Common myeloid progenitor, CD34-positive (primary cell): ENCODE measurements around the gene HLA-DQA1.
"Not testable (repeated sequence)": the region's sequence is repeated elsewhere in the genome, so short reads cannot be mapped to it uniquely, and the experiment has no call there.

Experiments used
- CTCF ChIA-PET: fragments of 350-600 bp; sonication (Branson Sonifier 250); formaldehyde crosslinking; loops from one replicate; lab custom pipeline; 2021; ENCODE audit warnings: antibody characterized with exemption; lab: Charles Lee
- POLR2A ChIA-PET: fragments of 350-600 bp; sonication (Branson Sonifier 250); formaldehyde crosslinking; loops from one replicate; lab custom pipeline; 2021; ENCODE audit warnings: antibody characterized with exemption; lab: Charles Lee
- DNase-seq, 3 donors: peaks; one replicate each; pipeline versions ENCODE4 v3.0.0 to v3.0.0-alpha.2; 2013
- H3K27ac ChIP-seq, 2 experiments: 1 replicate in 1 of 2; 2 replicates in 1 of 2; pipeline ENCODE4 v1.7.0; 2013; ENCODE audit warnings: inconsistent platforms in 2 of 2, low read length in 2 of 2, mild to moderate bottlenecking in 2 of 2, low read depth in 1 of 2, moderate library complexity in 1 of 2; ENCODE audit not compliant: severe bottlenecking in 2 of 2, insufficient read depth in 1 of 2, poor library complexity in 1 of 2
- H3K27me3 ChIP-seq, 5 experiments: replicated peaks in 2 of 5; 1 replicate in 3 of 5; 2 replicates in 2 of 5; pipeline versions ENCODE4 v1.6.1 to v1.7.0; 2013; ENCODE audit warnings: low read length in 4 of 5, mild to moderate bottlenecking in 2 of 5, moderate library complexity in 2 of 5, inconsistent platforms in 1 of 5; ENCODE audit not compliant: insufficient read depth in 5 of 5, control insufficient read depth in 4 of 5
- H3K36me3 ChIP-seq, 4 experiments: 1 replicate in 2 of 4; 2 replicates in 2 of 4; pipeline versions ENCODE4 v1.6.1 to v1.7.0; 2013; ENCODE audit warnings: low read length in 3 of 4, control low read depth in 1 of 4, mild to moderate bottlenecking in 1 of 4; ENCODE audit not compliant: control insufficient read depth in 4 of 4, insufficient read depth in 4 of 4
- H3K4me1 ChIP-seq, 4 experiments: 1 replicate in 3 of 4; 2 replicates in 1 of 4; pipeline versions ENCODE4 v1.6.1 to v1.7.1; 2013; ENCODE audit warnings: low read length in 3 of 4, mild to moderate bottlenecking in 3 of 4, control low read depth in 1 of 4, inconsistent platforms in 1 of 4, moderate library complexity in 1 of 4; ENCODE audit not compliant: control insufficient read depth in 4 of 4, insufficient read depth in 4 of 4; ENCODE audit errors: control extremely low read depth in 1 of 4
- H3K4me3 ChIP-seq, 7 experiments: 1 replicate in 4 of 7; 2 replicates in 3 of 7; pipeline versions ENCODE4 v1.5.1 to v1.7.0; 2013; ENCODE audit warnings: mild to moderate bottlenecking in 7 of 7, low read length in 6 of 7, moderate library complexity in 6 of 7, inconsistent platforms in 2 of 7, low read depth in 2 of 7, control low read depth in 1 of 7; ENCODE audit not compliant: insufficient read depth in 4 of 7, control insufficient read depth in 1 of 7; ENCODE audit errors: extremely low read depth in 1 of 7
- H3K9me3 ChIP-seq, 5 experiments: 1 replicate in 4 of 5; 2 replicates in 1 of 5; pipeline versions ENCODE4 v1.6.1 to v1.7.1; 2013; ENCODE audit warnings: low read length in 4 of 5, mild to moderate bottlenecking in 2 of 5, inconsistent platforms in 1 of 5, low read depth in 1 of 5, moderate library complexity in 1 of 5; ENCODE audit not compliant: control insufficient read depth in 4 of 5, insufficient read depth in 2 of 5; ENCODE audit errors: control extremely low read depth in 1 of 5
- WGBS: methylation state at CpG from one replicate; pipeline ENCODE4 v1.1.5; 2013; ENCODE audit not compliant: insufficient coverage; 5-methylcytosine and 5-hydroxymethylcytosine counted together

HLA-DQA1 gene

GRCh38 chr6:32641785-32642719, 4.8 kb downstream of the HLA-DQA1 start:
- WGBS: no CpG with 5 or more reads among the region's 2 CpGs
- H3K27ac ChIP-seq, DNase-seq, H3K9me3 ChIP-seq, CTCF ChIA-PET, H3K27me3 ChIP-seq, H3K4me3 ChIP-seq: not testable (repeated sequence)
- peaks cover 0 to 15% (median 0%) of the 10 kb centered on the region in 4 experiments for H3K36me3 ChIP-seq
- H3K4me1 ChIP-seq: peaks cover 0 to 22% (median 6%) of the 10 kb centered on the region in 4 experiments
- POLR2A ChIA-PET: interaction anchor here (0.6 kb wide), 1 partner anchor 50 kb away, joined by 3 read pairs; no protein-coding TSS in a partner anchor

- no CpG with 5 or more reads among the region's 6 CpGs for WGBS
- peaks cover 0 to 15% (median 0%) of the 10 kb centered on the region in 4 experiments for H3K36me3 ChIP-seq
- H3K9me3 ChIP-seq: no peaks in the 10 kb centered on the region
- ChIA-PET CTCF (no interaction called here), POLR2A (interaction anchor here (0.6 kb wide), 1 partner anchor 50 kb away, joined by 3 read pairs; no protein-coding TSS in a partner anchor)
- no peak overlapping the region for H3K4me3 ChIP-seq
- DNase-seq: no peak
- H3K4me1 ChIP-seq: peaks cover 0 to 18% (median 5%) of the 10 kb centered on the region in 4 experiments
- H3K27me3 ChIP-seq: no peaks in the 10 kb centered on the region
- no peak overlapping the region for H3K27ac ChIP-seq
These were observed 5.5 kb downstream of the HLA-DQA1 start for GRCh38 chr6:32642720-32643106.

GRCh38 chr6:32643904-32644303, 6.7 kb downstream of the HLA-DQA1 start:
- peaks cover 0 to 15% (median 0%) of the 10 kb centered on the region in 4 experiments for H3K36me3 ChIP-seq
- no peak for DNase-seq
- no peak overlapping the region for H3K4me3 ChIP-seq
- ChIA-PET POLR2A (no interaction called here), CTCF (interaction anchor here (1.1 kb wide), 1 partner anchor 15 kb away, joined by 3 read pairs; no protein-coding TSS in a partner anchor)
- WGBS: 21% methylated on average over 2 of the region's 4 CpGs
- no peaks in the 10 kb centered on the region for H3K9me3 ChIP-seq
- H3K27ac ChIP-seq: no peak overlapping the region
- peaks cover 0 to 7% (median 3%) of the 10 kb centered on the region in 4 experiments for H3K4me1 ChIP-seq
- no peaks in the 10 kb centered on the region for H3K27me3 ChIP-seq

- CTCF ChIA-PET: no interaction called here
- Histone ChIP-seq H3K4me3 (no peak overlapping the region), H3K4me1 (peaks cover 0 to 2% (median 0%) of the 10 kb centered on the region in 4 experiments), H3K9me3 (no peaks in the 10 kb centered on the region), H3K27me3 (no peaks in the 10 kb centered on the region), H3K27ac (no peak overlapping the region), H3K36me3 (peaks cover 0 to 15% (median 0%) of the 10 kb centered on the region in 4 experiments)
- DNase-seq: no peak
- POLR2A ChIA-PET: no interaction called here
- WGBS: 71% methylated on average over 4 of the region's 6 CpGs
These were observed 8.0 kb downstream of the HLA-DQA1 start for GRCh38 chr6:32645047-32645703.

- CTCF ChIA-PET: no interaction called here
- Histone ChIP-seq H3K9me3 (peaks cover 0 to 6% (median 0%) of the 10 kb centered on the region in 5 experiments), H3K27ac (no peak overlapping the region), H3K4me3 (no peak overlapping the region), H3K36me3 (peaks cover 0 to 9% (median 0%) of the 10 kb centered on the region in 4 experiments), H3K4me1 (no peaks in the 10 kb centered on the region), H3K27me3 (no peaks in the 10 kb centered on the region)
- WGBS: no CpG with 5 or more reads among the region's 2 CpGs
- peak in 2 of 3 donors; percentile 18 to 36 for DNase-seq
- POLR2A ChIA-PET: no interaction called here
These were observed 18.1 kb downstream of the HLA-DQA1 start for GRCh38 chr6:32655203-32655710.

DNA sequence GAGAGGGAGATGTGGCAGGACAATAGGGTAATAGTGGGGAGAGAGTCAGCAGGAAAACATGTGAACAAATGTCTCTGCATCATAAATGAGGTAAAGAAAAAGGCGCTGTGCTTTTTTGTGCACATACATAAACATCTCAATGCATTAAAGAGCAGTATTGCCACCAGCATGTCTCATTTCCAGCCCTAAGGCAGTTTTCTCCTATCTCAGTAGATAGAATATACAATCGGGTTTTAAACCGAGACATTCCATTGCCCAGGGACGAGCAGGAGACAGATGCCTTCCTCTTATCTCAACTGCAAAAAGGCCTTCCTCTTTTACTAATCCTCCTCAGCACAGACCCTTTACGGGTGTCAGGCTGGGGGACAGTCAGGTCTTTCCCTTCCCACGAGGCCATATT, 20.1 kb downstream of the HLA-DQA1 start:
- H3K27me3 ChIP-seq, H3K4me3 ChIP-seq, H3K27ac ChIP-seq, CTCF ChIA-PET, H3K9me3 ChIP-seq, POLR2A ChIA-PET, DNase-seq, H3K4me1 ChIP-seq: not testable (repeated sequence)
- no CpG with 5 or more reads among the region's 6 CpGs for WGBS
- peaks cover 0 to 28% (median 0%) of the 10 kb centered on the region in 4 experiments for H3K36me3 ChIP-seq
